Suprapubic skin (tissue), 4 donors: ENCODE results near the gene DNM3. TPM values are rescaled to one million over a fixed set of nuclear protein-coding genes. Genes with fewer than 3 reads are reported as not detected.
A peak's percentile ranks its signal among the peaks of the same experiment; 100 is the strongest.

Experiments
- DNase-seq, 2 donors: peaks; one replicate each; pipeline ENCODE4 v3.0.0-alpha.2; 2019; ENCODE audit warnings: low spot score in 2 of 2
- H3K27ac ChIP-seq: fragments of 200-600 bp; sonication (generic); one replicate; pipeline ENCODE4 v1.5.1; 2019
- H3K27me3 ChIP-seq: fragments of 200-600 bp; sonication (generic); one replicate; pipeline ENCODE4 v1.5.1; 2019
- H3K36me3 ChIP-seq: fragments of 200-600 bp; sonication (generic); one replicate; pipeline ENCODE4 v1.5.1; 2019
- H3K4me1 ChIP-seq: fragments of 200-600 bp; sonication (generic); one replicate; pipeline ENCODE4 v1.5.1; 2019
- H3K4me3 ChIP-seq: fragments of 200-600 bp; sonication (generic); one replicate; pipeline ENCODE4 v1.5.1; 2019; ENCODE audit warnings: mild to moderate bottlenecking
- H3K9me3 ChIP-seq: fragments of 200-600 bp; sonication (generic); one replicate; pipeline ENCODE4 v1.5.1; 2019
- EP300 ChIP-seq: sonication (generic); formaldehyde crosslinking; IDR thresholded peaks from one replicate; pipeline ENCODE4 v1.6.1; 2017; ENCODE audit warnings: antibody characterized with exemption
- POLR2A ChIP-seq, 2 donors: fragments of 450-650 bp; IDR thresholded peaks; one replicate each; pipeline ENCODE4 v1.6.1; 2017; ENCODE audit warnings: antibody characterized with exemption in 2 of 2, mild to moderate bottlenecking in 2 of 2, moderate library complexity in 2 of 2
- POLR2AphosphoS5 ChIP-seq, 3 donors: sonication (generic); formaldehyde crosslinking; IDR thresholded peaks; one replicate each; pipeline ENCODE4 v1.6.1; 2017; ENCODE audit warnings: antibody characterized with exemption in 3 of 3
- WGBS: methylation state at CpG from one replicate; pipeline ENCODE4 v1.1.5; 2018; 5-methylcytosine and 5-hydroxymethylcytosine counted together
- total RNA-seq, 4 donors: library from RNA; depleted of rRNA; stranded (reverse); fragments of >200 nt; gene quantifications; one replicate each; pipeline ENCODE4 v1.1.0, GENCODE V29; 2016
- TF ChIP-seq, protein P1 (sequence below), 2 donors: fragments of 200-600 bp in 1 of 2; fragments of 450-650 bp in 1 of 2; sonication (generic) in 1 of 2; IDR thresholded peaks; one replicate each; pipeline ENCODE4 v1.5.1; 2016 to 2019; ENCODE audit warnings: antibody characterized with exemption in 2 of 2, mild to moderate bottlenecking in 1 of 2, moderate library complexity in 1 of 2

DNM3 gene
- total RNA-seq, 4 donors from 2014 or later, result 1.6 to 11.7 (median 3.7) TPM

DNA sequence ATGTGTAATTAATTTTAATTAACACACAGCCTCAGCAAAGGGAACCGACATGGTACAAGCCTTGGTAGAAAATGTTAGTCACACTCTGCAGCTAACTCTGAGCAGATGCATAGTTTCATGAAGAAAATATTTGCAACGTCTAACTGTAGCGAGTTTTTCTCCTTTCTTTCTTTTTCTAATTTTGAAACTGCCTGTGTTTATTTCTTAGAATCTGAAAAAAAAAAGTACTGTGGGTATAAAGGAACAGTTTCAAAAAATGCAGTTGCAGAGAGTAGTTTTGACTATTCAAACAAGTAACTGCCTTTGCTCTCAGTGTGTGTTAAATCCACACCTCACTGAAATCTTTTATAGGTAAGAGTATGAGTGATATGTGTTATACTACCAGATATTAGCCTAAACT lies 429.3 kb downstream of the DNM3 start:
- Histone ChIP-seq H3K27ac (no peak overlapping the region), H3K27me3 (no peaks in the 10 kb centered on the region)
- 18% methylated on average over 3 of the region's 3 CpGs for WGBS

GRCh38 chr1:172272087-172272486 lies 430.8 kb downstream of the DNM3 start:
- 34% methylated on average over 1 of the region's 1 CpG for WGBS
- H3K27me3 ChIP-seq, result no peaks in the 10 kb centered on the region
- DNase-seq, result no peak
- H3K36me3 ChIP-seq, result no peaks in the 10 kb centered on the region
- no peaks in the 10 kb centered on the region for H3K9me3 ChIP-seq
- TF ChIP-seq, protein P1, sequence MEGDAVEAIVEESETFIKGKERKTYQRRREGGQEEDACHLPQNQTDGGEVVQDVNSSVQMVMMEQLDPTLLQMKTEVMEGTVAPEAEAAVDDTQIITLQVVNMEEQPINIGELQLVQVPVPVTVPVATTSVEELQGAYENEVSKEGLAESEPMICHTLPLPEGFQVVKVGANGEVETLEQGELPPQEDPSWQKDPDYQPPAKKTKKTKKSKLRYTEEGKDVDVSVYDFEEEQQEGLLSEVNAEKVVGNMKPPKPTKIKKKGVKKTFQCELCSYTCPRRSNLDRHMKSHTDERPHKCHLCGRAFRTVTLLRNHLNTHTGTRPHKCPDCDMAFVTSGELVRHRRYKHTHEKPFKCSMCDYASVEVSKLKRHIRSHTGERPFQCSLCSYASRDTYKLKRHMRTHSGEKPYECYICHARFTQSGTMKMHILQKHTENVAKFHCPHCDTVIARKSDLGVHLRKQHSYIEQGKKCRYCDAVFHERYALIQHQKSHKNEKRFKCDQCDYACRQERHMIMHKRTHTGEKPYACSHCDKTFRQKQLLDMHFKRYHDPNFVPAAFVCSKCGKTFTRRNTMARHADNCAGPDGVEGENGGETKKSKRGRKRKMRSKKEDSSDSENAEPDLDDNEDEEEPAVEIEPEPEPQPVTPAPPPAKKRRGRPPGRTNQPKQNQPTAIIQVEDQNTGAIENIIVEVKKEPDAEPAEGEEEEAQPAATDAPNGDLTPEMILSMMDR (IDR thresholded peaks at IDR 0.05), result no peak
- TF ChIP-seq EP300, result no peak
- no peak for TF ChIP-seq POLR2AphosphoS5 (IDR thresholded peaks at IDR 0.05)
- TF ChIP-seq POLR2A (IDR thresholded peaks at IDR 0.05), result no peak
- H3K4me3 ChIP-seq, result no peak overlapping the region
- no peak overlapping the region for H3K27ac ChIP-seq
- peaks cover 11% of the 10 kb centered on the region for H3K4me1 ChIP-seq

More for the DNA sequence above, 429.3 kb downstream of the DNM3 start:
- Histone ChIP-seq H3K4me1 (peaks cover 11% of the 10 kb centered on the region), H3K4me3 (no peak overlapping the region), H3K36me3 (no peaks in the 10 kb centered on the region), H3K9me3 (no peaks in the 10 kb centered on the region)
- no peak for DNase-seq
- TF ChIP-seq EP300, result no peak

- Histone ChIP-seq H3K27ac (no peak overlapping the region), H3K4me1 (peaks cover 11% of the 10 kb centered on the region), H3K36me3 (no peaks in the 10 kb centered on the region), H3K4me3 (no peak overlapping the region), H3K27me3 (no peaks in the 10 kb centered on the region), H3K9me3 (no peaks in the 10 kb centered on the region)
- DNase-seq, result no peak
- TF ChIP-seq POLR2AphosphoS5 (IDR thresholded peaks at IDR 0.05) (peak in 2 of 3 donors; percentile 22 to 53), EP300 (no peak)
- WGBS, result 93% methylated on average over 4 of the region's 4 CpGs
Measured at GRCh38 chr1:172273647-172274396, 432.5 kb downstream of the DNM3 start.

GRCh38 chr1:172275478-172275877 lies 434.2 kb downstream of the DNM3 start:
- TF ChIP-seq POLR2AphosphoS5 (IDR thresholded peaks at IDR 0.05) (no peak), POLR2A (IDR thresholded peaks at IDR 0.05) (no peak), EP300 (no peak)
- TF ChIP-seq, protein P1 (IDR thresholded peaks at IDR 0.05), result no peak
- no peak for DNase-seq
- no peaks in the 10 kb centered on the region for H3K9me3 ChIP-seq
- H3K4me3 ChIP-seq, result no peak overlapping the region
- no peaks in the 10 kb centered on the region for H3K36me3 ChIP-seq
- no peaks in the 10 kb centered on the region for H3K4me1 ChIP-seq
- 95% methylated on average over 1 of the region's 1 CpG for WGBS
- no peaks in the 10 kb centered on the region for H3K27me3 ChIP-seq
- no peak overlapping the region for H3K27ac ChIP-seq

DNA sequence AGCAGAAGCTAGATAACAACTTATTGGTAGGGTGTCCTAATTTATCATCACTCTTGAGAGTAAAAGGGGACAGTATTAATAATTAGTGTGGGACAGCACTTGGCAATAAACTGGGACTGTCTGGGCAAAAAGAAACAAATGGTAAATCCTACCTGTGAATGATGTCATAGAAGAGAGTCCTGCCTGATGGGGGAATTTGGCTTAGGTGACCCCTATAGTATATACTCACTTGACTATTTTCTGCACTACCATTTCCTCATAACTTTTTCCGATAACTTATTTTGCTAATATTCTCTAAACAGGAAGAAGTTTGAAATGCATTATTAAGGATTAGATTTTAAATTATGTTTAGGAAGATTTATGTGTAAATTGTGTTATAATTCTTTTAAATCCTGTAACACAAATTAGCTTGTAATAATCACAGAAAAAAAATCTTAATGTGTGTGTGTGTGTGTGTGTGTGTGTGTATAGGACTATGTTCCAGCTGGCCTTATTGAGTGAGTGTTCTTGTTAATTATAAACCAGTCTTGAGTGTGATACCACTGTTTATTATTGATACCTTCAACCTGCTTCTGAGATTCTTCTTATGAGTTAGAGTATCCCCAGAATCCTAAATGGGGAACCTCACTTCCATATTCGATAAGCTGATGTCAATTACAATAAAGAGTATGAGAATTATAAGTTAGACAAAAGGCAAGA lies 435.0 kb downstream of the DNM3 start:
- no peaks in the 10 kb centered on the region for H3K9me3 ChIP-seq
- no peak overlapping the region for H3K4me3 ChIP-seq
- H3K27ac ChIP-seq, result no peak overlapping the region
- TF ChIP-seq, protein P1 (IDR thresholded peaks at IDR 0.05), result no peak
- TF ChIP-seq POLR2A (IDR thresholded peaks at IDR 0.05) (no peak), POLR2AphosphoS5 (IDR thresholded peaks at IDR 0.05) (no peak), EP300 (no peak)
- 50% methylated on average over 2 of the region's 2 CpGs for WGBS
- no peaks in the 10 kb centered on the region for H3K27me3 ChIP-seq
- no peaks in the 10 kb centered on the region for H3K36me3 ChIP-seq
- H3K4me1 ChIP-seq, result no peaks in the 10 kb centered on the region
- no peak for DNase-seq

- no peaks in the 10 kb centered on the region for H3K36me3 ChIP-seq
- H3K9me3 ChIP-seq, result no peaks in the 10 kb centered on the region
- WGBS, result 72% methylated on average over 1 of the region's 1 CpG
- no peak overlapping the region for H3K27ac ChIP-seq
- H3K4me3 ChIP-seq, result no peak overlapping the region
- H3K27me3 ChIP-seq, result no peaks in the 10 kb centered on the region
- no peaks in the 10 kb centered on the region for H3K4me1 ChIP-seq
- no peak for DNase-seq
- TF ChIP-seq POLR2A (IDR thresholded peaks at IDR 0.05) (no peak), EP300 (no peak), POLR2AphosphoS5 (IDR thresholded peaks at IDR 0.05) (no peak)
- TF ChIP-seq, protein P1 (IDR thresholded peaks at IDR 0.05), result no peak
Measured at GRCh38 chr1:172277275-172277674, 436.0 kb downstream of the DNM3 start.
